ENCODE measurements around the gene PCIF1.

Gene PCIF1

GRCh38 chr20:45904583-45905504, 29.6 kb upstream of the PCIF1 start:
- no peak for DNase-seq

GRCh38 chr20:45905505-45906079, 28.9 kb upstream of the PCIF1 start:
- no peak for DNase-seq

GRCh38 chr20:45907219-45907948, 27.1 kb upstream of the PCIF1 start:
- DNase-seq = no peak

GRCh38 chr20:45908084-45908483, 26.4 kb upstream of the PCIF1 start:
- no peak for DNase-seq

- DNase-seq = no peak
Observed at GRCh38 chr20:45909336-45909808, 25.1 kb upstream of the PCIF1 start.

- no peak for DNase-seq
Observed at GRCh38 chr20:45909817-45910669, 24.4 kb upstream of the PCIF1 start.

- DNase-seq = peak; percentile 98
Observed at GRCh38 chr20:45910670-45911485, 23.6 kb upstream of the PCIF1 start.

DNA sequence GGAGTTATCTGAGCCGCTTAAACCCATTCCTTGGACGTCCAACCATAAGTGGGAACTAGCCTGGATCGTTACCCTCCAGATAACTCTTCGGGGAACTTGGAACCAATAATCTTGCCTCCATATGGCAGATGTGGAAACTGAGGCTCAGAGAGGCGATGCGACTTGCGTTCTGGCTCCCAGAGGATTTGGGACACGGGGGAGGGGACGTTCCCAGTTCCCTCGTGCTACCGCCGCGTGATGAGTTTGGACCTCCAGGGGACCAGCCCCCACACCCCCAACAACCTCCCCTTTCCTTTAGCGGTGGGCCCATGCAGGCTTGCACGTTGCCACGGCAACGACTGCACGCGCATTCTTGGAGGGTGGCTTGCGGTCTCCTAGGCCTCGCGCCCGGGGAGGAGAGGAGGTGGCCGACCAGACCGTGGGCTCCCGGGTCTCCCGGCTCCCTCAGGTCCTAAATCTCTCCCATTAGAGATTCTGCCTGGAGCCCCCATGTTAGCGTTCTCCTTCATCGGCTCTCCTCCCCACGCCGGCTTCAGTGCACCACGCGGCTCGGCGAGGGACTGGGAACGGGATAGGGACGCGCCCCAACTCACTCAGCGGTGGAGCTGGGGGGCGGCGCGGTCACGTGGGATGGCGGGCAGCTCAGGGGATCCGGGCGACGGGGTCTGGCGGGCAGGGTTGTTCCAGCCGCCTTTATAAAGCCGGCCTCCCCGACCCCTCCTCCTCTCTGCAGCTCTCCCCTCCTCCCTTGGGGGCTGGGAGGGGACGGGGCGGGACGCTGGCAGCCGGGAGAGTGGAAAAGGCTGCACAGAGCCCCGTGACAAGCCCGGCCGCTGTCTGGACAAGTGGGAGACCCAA, 22.8 kb upstream of the PCIF1 start, which contains the start of gene PLTP:
Gene PLTP (minus strand): TSS at position 670 of the 858 bp plus-strand sequence. CDS start 703 bp downstream, outside the sequence.
- DNase-seq = peak; percentile 28

- no peak for DNase-seq
Observed at GRCh38 chr20:45912344-45912682, 22.2 kb upstream of the PCIF1 start.

DNA sequence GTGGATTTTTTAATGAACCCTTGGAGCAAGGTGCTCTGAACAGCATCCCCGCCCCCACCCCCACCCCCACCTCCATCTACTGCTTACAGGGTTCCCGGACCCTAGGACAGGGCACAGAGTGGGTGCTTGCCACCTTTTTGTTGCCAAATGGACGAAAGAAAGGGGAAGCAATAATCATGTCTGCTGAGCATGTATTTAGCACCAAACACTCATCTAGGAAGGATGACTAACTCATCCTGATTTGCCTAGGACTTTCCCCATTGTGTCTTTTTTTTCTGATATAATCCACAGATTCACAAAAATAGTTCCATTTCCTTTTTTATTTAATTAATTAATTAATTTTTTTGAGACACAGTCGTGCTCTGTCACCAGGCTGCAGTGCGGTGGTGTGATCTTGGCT, 21.4 kb upstream of the PCIF1 start:
- no peak for DNase-seq

- DNase-seq = no peak
Observed at GRCh38 chr20:45917790-45918141, 16.7 kb upstream of the PCIF1 start.

DNA sequence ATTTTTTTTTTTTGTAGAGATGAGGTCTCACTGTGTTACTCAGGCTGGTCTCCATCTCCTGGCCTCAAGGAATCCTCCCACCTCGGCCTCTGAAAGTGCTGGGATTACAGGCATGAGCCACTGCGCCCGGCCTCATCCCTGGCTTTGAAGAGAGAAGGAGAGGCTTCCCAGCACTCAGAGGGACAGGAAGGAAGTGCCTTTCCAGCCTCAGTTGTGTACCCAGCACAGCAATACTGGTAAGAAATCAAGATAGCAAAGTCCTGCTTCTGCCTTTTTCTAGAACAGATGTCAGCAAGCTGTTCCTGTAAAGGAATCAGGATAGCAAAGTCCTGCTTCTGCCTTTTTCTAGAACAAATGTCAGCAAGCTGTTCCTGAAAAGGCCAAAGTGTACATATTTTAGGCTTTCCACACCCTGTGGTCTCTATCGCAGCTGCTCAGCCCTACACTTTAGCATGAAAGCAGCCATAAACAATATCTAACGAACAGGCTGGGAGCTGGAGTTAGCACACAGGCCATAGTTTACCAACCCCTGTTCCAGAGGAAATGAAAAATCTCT, 16.2 kb upstream of the PCIF1 start:
- DNase-seq = no peak

GRCh38 chr20:45918779-45919537, 15.5 kb upstream of the PCIF1 start:
- DNase-seq = no peak

DNA sequence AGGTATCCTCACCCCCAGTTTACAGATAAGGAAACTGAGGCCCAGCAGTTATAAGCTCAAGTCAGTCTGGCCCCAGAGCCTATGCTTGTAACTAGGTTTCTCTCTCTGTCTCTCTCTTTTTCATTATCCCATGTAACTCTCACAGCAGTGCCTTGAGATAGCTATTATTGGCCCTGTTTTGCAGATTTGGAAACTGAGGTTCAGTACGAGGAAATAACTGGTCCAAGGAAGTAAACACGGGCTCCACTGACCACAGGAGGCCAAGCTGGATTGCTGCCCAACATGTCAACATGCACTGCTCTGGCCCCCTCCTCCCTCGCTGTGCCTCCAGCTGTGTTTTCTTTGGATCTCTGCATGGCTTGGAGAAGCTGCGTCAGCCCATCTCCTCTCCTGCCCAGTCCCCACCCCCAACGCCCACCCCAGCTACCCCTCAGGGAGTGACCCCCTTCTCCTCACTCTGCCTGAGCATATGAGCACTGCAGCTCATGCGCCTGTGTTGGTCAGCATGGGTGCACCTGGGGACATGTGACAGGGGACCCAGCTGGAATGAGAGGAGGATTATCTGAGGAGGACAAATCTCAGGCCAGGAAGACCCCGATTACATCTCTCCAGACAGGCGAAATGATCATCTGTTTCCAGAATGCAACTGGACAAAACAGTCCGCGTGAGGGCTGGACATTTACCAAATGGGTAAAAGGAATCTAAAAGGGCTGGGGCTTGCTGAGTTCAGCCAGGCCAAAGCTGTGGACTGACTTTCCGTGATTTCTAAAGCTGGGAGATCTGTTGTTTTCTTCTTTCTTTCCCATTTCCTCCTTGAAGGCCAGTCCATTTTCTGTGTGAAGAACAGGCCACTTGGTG, 14.7 kb upstream of the PCIF1 start:
- no peak for DNase-seq

- no peak for DNase-seq
Observed at GRCh38 chr20:45920462-45921336, 13.8 kb upstream of the PCIF1 start.

GRCh38 chr20:45921337-45922189, 12.9 kb upstream of the PCIF1 start:
- DNase-seq = no peak

Data from stimulated activated CD4-positive, alpha-beta T cell treated with anti-CD3 and anti-CD28 coated beads, Interleukin-1b, Interleukin-23, amount 100 ng/mL, for 48 hours (primary cell).